Measurements from ENCODE around the gene ATP6V1D. TPM values are rescaled to one million over a fixed set of nuclear protein-coding genes. Genes with fewer than 3 reads are reported as not detected.
"Not testable (repeated sequence)": the region's sequence is repeated elsewhere in the genome, so short reads cannot be mapped to it uniquely, and the experiment has no call there.

ATP6V1D gene
- total RNA-seq: 135 and 156 TPM in 2 replicates

DNA sequence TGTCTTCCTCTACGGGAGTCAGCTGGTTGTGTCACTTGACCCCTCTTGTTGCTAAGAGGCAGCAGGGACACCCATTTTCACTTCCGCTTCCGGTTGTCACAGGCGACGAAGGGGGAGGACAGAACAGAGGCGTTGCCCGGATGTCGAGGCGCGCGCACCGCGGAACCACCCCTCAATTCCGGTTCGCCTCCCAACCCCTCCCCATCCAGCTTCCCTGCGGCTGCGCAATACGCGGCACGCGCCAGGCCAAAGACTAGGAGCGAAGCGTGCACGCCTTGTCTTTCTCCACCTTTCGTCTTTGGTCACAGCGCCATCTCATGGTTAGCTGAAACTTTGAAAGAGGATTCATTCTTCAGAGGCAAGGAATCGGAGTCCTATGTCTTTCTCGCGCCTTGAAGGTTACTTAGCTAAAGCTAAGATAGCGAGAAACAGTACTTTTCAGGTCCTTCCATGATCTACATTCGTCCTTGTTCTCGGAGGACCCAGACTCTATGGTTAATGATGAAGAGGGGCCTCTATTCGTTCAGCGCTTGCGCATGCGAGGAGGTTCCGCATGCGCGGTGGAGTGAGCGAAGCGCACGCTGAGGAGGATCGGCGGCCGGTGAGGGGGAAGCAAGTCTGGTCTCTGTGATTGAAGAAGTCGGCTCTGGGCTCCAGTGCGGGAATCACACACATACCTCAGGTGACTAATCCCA lies at the start of gene ATP6V1D, which contains the start of gene EIF2S1:
ATP6V1D (minus strand) TSS at position 30 of the 695 bp plus-strand sequence. CDS start 106 bp downstream, outside the sequence.
EIF2S1 (plus strand) TSS at position 554 of the 695 bp plus-strand sequence. CDS start 4,440 bp downstream, outside the sequence.
- H3K4me3 ChIP-seq (ENCODE audit: low read depth, low read length): peak within 1 kb of the TSS; percentile 59
- peak; percentile 96 for DNase-seq (ENCODE audit: low read depth)
- H3K27me3 ChIP-seq (ENCODE audit: control insufficient read depth, insufficient read depth, low read length): no peaks in the 10 kb centered on the region
- no peaks in the 10 kb centered on the region for H3K36me3 ChIP-seq (ENCODE audit: control insufficient read depth, insufficient read depth, low read length)
- TF ChIP-seq, protein P1, sequence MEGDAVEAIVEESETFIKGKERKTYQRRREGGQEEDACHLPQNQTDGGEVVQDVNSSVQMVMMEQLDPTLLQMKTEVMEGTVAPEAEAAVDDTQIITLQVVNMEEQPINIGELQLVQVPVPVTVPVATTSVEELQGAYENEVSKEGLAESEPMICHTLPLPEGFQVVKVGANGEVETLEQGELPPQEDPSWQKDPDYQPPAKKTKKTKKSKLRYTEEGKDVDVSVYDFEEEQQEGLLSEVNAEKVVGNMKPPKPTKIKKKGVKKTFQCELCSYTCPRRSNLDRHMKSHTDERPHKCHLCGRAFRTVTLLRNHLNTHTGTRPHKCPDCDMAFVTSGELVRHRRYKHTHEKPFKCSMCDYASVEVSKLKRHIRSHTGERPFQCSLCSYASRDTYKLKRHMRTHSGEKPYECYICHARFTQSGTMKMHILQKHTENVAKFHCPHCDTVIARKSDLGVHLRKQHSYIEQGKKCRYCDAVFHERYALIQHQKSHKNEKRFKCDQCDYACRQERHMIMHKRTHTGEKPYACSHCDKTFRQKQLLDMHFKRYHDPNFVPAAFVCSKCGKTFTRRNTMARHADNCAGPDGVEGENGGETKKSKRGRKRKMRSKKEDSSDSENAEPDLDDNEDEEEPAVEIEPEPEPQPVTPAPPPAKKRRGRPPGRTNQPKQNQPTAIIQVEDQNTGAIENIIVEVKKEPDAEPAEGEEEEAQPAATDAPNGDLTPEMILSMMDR (IDR thresholded peaks at IDR 0.05; ENCODE audit: insufficient read depth, low read length, poor library complexity, severe bottlenecking): peak; percentile 92

DNA sequence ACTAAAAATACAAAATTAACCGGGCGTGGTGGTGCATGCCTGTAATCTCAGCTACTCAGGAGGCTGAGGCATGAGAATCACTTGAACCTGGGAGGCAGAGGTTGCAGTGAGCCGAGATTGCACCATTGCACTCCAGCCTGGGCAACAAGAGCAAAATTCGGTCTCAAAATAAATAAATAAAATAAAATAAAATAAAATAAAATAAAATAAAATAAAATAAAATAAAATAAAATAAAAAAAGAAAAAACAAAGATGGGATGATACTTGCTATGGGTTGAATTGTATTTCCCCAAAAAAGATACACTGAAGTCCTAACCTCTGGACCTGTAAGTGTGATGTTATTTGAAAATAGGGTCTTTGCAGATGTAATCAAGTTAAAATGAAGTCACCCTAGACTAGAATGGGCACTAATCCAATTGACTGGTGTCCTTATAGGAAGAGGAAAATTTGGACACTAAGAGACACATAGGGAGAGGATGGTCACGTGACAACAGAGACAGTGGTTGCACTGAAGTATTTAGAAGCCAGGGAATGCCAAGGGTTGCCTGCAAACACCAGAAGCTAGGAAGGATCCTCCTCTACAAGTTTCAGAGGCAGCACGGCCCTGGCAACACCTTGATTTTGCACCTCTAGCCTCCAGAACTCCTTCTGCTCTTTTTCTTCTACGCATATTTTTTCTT lies 48.7 kb upstream of the ATP6V1D start:
- not testable (repeated sequence) for H3K27me3 ChIP-seq (ENCODE audit: control insufficient read depth, insufficient read depth, low read length); DNase-seq (ENCODE audit: low read depth); H3K4me3 ChIP-seq (ENCODE audit: low read depth, low read length); H3K36me3 ChIP-seq (ENCODE audit: control insufficient read depth, insufficient read depth, low read length)

DNA sequence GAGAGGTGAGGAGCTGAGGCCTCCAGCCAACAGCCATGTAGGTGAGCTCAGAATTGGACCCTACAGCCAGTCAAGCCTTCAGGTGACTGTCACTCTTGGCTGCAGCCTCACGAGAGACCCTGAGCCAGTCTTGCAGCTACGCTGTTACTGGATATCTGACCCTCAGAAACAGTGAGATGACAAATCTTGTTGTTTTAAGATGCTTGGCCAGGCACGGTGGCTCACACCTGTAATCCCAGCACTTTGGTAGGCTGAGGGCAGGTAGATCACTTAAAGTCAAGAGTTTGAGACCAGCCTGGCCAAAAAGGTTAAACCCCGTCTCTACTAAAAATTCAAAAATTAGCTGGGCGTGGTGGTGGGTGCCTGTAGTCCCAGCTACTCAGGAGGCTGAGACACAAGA lies 46.2 kb upstream of the ATP6V1D start:
- Histone ChIP-seq H3K36me3 (ENCODE audit: control insufficient read depth, insufficient read depth, low read length) (no peaks in the 10 kb centered on the region), H3K27me3 (ENCODE audit: control insufficient read depth, insufficient read depth, low read length) (no peaks in the 10 kb centered on the region), H3K4me3 (ENCODE audit: low read depth, low read length) (no peak overlapping the region)
- TF ChIP-seq, protein P1 (IDR thresholded peaks at IDR 0.05; ENCODE audit: insufficient read depth, low read length, poor library complexity, severe bottlenecking): no peak
- DNase-seq (ENCODE audit: low read depth): no peak

DNA sequence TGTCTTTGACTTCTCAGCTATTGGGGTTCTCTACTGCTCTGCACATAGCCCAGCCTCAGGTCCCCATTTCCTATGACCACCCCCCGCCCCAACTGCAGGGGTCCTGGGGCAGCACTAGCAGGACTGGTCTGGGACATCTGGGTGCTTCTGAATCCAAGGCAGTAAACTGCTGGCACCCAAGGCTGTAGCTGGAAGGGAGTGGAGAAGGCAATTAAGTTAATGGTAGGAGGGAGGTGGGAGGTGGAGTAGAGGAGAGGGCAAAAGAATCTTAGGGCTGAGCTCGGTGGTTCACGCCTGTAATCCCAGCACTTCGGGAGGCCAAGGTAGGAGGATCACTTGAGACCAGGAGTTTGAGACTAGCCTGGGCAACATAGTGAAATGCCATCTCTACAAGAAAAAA lies 40.8 kb upstream of the ATP6V1D start:
- TF ChIP-seq, protein P1 (IDR thresholded peaks at IDR 0.05; ENCODE audit: insufficient read depth, low read length, poor library complexity, severe bottlenecking): no peak
- DNase-seq (ENCODE audit: low read depth): no peak
- Histone ChIP-seq H3K4me3 (ENCODE audit: low read depth, low read length) (no peak overlapping the region), H3K36me3 (ENCODE audit: control insufficient read depth, insufficient read depth, low read length) (no peaks in the 10 kb centered on the region), H3K27me3 (ENCODE audit: control insufficient read depth, insufficient read depth, low read length) (no peaks in the 10 kb centered on the region)

DNA sequence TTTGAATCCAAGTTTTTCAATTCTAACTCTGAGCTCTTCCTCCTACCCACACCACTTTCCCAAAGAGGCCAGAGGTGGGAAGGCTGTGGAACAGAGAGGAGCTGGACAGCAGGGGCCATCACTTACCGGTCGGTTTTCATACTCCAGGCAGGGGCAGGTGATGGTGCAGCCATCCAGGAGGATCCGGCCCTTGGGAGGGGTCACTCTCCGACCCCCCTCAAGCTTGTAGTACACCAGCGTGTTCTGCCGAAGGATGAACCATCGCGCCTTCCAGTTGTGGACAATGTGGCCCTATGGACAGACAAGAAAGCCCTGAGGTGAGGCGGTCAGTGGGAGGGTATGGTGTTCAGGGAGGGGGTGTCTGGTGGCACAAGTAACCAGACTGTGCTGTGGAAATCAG lies 37.9 kb upstream of the ATP6V1D start:
- Histone ChIP-seq H3K27me3 (ENCODE audit: control insufficient read depth, insufficient read depth, low read length) (no peaks in the 10 kb centered on the region), H3K4me3 (ENCODE audit: low read depth, low read length) (no peak overlapping the region), H3K36me3 (ENCODE audit: control insufficient read depth, insufficient read depth, low read length) (no peaks in the 10 kb centered on the region)
- TF ChIP-seq, protein P1 (IDR thresholded peaks at IDR 0.05; ENCODE audit: insufficient read depth, low read length, poor library complexity, severe bottlenecking): no peak
- no peak for DNase-seq (ENCODE audit: low read depth)

DNA sequence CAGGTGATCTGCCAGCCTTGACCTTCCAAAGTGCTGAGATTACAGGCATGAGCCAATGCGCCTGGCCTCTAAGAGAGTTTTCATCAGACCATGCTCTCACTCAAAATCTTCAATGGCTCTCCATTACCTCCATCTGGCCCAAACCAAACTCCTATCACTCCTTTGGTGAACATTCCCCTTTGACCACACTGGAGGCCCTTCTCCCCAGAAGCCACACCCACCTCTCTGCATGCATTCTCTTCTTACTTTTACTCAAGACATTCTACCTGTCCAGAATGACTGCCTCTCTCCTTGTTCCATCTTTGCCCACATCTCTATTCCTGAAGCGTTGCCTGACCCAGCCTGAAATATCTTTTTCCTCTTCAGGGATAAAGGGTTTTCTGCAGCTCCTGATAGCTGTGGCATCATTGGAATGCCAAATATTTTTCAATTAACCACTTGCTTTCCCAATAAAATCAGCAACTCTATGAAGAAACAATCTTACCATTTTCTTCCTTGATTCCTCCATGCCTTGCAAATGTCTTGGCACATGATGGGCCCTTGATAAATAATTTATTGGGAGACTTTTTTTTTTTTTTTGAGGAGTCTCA lies 36.9 kb upstream of the ATP6V1D start:
- no peak for DNase-seq (ENCODE audit: low read depth)
- no peaks in the 10 kb centered on the region for H3K27me3 ChIP-seq (ENCODE audit: control insufficient read depth, insufficient read depth, low read length)
- H3K4me3 ChIP-seq (ENCODE audit: low read depth, low read length): no peak overlapping the region
- no peaks in the 10 kb centered on the region for H3K36me3 ChIP-seq (ENCODE audit: control insufficient read depth, insufficient read depth, low read length)
- TF ChIP-seq, protein P1 (IDR thresholded peaks at IDR 0.05; ENCODE audit: insufficient read depth, low read length, poor library complexity, severe bottlenecking): no peak
